Vagina (tissue), 2 donors: ENCODE results near the gene CTDSPL. TPM values are rescaled to one million over a fixed set of nuclear protein-coding genes. Genes with fewer than 3 reads are reported as not detected.
A peak's percentile ranks its signal among the peaks of the same experiment; 100 is the strongest.

ENCODE experiments used
- DNase-seq, 2 donors: peaks; one replicate each; pipeline ENCODE4 v3.0.0-alpha.2; 2017; ENCODE audit errors: extremely low spot score in 2 of 2
- H3K27ac ChIP-seq: fragments of 200-600 bp; sonication (generic); one replicate; pipeline ENCODE4 v1.5.1; 2019
- H3K27me3 ChIP-seq: fragments of 200-600 bp; sonication (generic); one replicate; pipeline ENCODE4 v1.5.1; 2019
- H3K36me3 ChIP-seq, 2 donors: fragments of 200-600 bp; sonication (generic); one replicate each; pipeline ENCODE4 v1.5.1; 2017 to 2019
- H3K4me1 ChIP-seq: fragments of 200-600 bp; sonication (generic); one replicate; pipeline ENCODE4 v1.5.1; 2019
- H3K4me3 ChIP-seq, 2 donors: fragments of 200-600 bp; sonication (generic); 1 replicate in 1 of 2; 2 replicates in 1 of 2; pipeline ENCODE4 v1.5.1; 2016 to 2019
- H3K9me3 ChIP-seq: fragments of 200-600 bp; sonication (generic); one replicate; pipeline ENCODE4 v1.5.1; 2019
- CTCF ChIP-seq, 3 experiments: fragments of 450-650 bp in 2 of 3; fragments of 200-600 bp in 1 of 3; sonication (generic) in 1 of 3; IDR thresholded peaks; one replicate each; pipeline ENCODE4 v1.5.1; 2017 to 2019; ENCODE audit warnings: antibody characterized with exemption in 3 of 3, mild to moderate bottlenecking in 2 of 3, moderate library complexity in 2 of 3
- POLR2A ChIP-seq, 2 donors: fragments of 450-650 bp; IDR thresholded peaks; one replicate each; pipeline ENCODE4 v1.6.1; 2017; ENCODE audit warnings: antibody characterized with exemption in 2 of 2, mild to moderate bottlenecking in 2 of 2, moderate library complexity in 2 of 2
- POLR2AphosphoS5 ChIP-seq, 2 donors: sonication (generic); formaldehyde crosslinking; IDR thresholded peaks; one replicate each; pipeline ENCODE4 v1.9.0; 2017; ENCODE audit warnings: antibody characterized with exemption in 2 of 2, mild to moderate bottlenecking in 2 of 2, low read depth in 1 of 2; ENCODE audit not compliant: insufficient read depth in 1 of 2
- intact Hi-C: fragments of 100-400 bp; cut with DNase I; formaldehyde crosslinking; loops from one replicate; pipeline ENCODE4 v1.15.1; 2023
- total RNA-seq: library from RNA; depleted of rRNA; stranded (reverse); fragments of >200 nt; gene quantifications from one replicate; pipeline ENCODE4 v1.2.3, GENCODE V29; 2016

Gene CTDSPL
- total RNA-seq, 1 donor from 2014 or later, result 28.0 TPM

GRCh38 chr3:37859908-37860199, 1.8 kb upstream of the CTDSPL start:
- no peak for TF ChIP-seq POLR2AphosphoS5 (IDR thresholded peaks at IDR 0.05; ENCODE audit: insufficient read depth in 1 of 2, low read depth in 1 of 2)
- no peak for TF ChIP-seq POLR2A (IDR thresholded peaks at IDR 0.05)
- no peak for TF ChIP-seq CTCF (IDR thresholded peaks at IDR 0.05)
- no peaks in the 10 kb centered on the region for H3K9me3 ChIP-seq
- H3K4me3 ChIP-seq, result peak overlapping the region in 1 of 2 donors; percentile 80

GRCh38 chr3:37862219-37862902, 681 bp downstream of the CTDSPL start:
- Histone ChIP-seq H3K4me3 (peak overlapping the region; percentile 80 to 86), H3K27ac (peak overlapping the region; percentile 83), H3K36me3 (no peaks in the 10 kb centered on the region), H3K4me1 (peaks cover 55% of the 10 kb centered on the region), H3K9me3 (no peaks in the 10 kb centered on the region), H3K27me3 (no peaks in the 10 kb centered on the region)
- no peak for TF ChIP-seq POLR2A (IDR thresholded peaks at IDR 0.05)
- no peak for TF ChIP-seq POLR2AphosphoS5 (IDR thresholded peaks at IDR 0.05; ENCODE audit: insufficient read depth in 1 of 2, low read depth in 1 of 2)
- TF ChIP-seq CTCF (IDR thresholded peaks at IDR 0.05), result no peak
- intact Hi-C loops, result no loop called here
- DNase-seq, result no peak

More at GRCh38 chr3:37859908-37860199, 1.8 kb upstream of the CTDSPL start:
- peaks cover 46% of the 10 kb centered on the region for H3K4me1 ChIP-seq
- DNase-seq, result no peak
- no peaks in the 10 kb centered on the region for H3K27me3 ChIP-seq
- intact Hi-C loops, result loop anchor here (10.0 kb wide), 1 partner anchor 145 kb away; no protein-coding TSS in a partner anchor
- peak overlapping the region; percentile 91 for H3K27ac ChIP-seq
- H3K36me3 ChIP-seq, result no peaks in the 10 kb centered on the region

- peak overlapping the region; percentile 83 for H3K27ac ChIP-seq
- no peaks in the 10 kb centered on the region for H3K27me3 ChIP-seq
- peak overlapping the region; percentile 80 to 86 for H3K4me3 ChIP-seq
- no peak for TF ChIP-seq POLR2A (IDR thresholded peaks at IDR 0.05)
- peak in 1 of 2 donors; percentile 13 for TF ChIP-seq POLR2AphosphoS5 (IDR thresholded peaks at IDR 0.05; ENCODE audit: insufficient read depth in 1 of 2, low read depth in 1 of 2)
- no peak for TF ChIP-seq CTCF (IDR thresholded peaks at IDR 0.05)
- intact Hi-C loops, result no loop called here
- no peaks in the 10 kb centered on the region for H3K36me3 ChIP-seq
- no peaks in the 10 kb centered on the region for H3K9me3 ChIP-seq
- no peak for DNase-seq
- H3K4me1 ChIP-seq, result peaks cover 55% of the 10 kb centered on the region
Observed at GRCh38 chr3:37862903-37863815, 1.5 kb downstream of the CTDSPL start.

- peak overlapping the region; percentile 83 for H3K27ac ChIP-seq
- H3K9me3 ChIP-seq, result no peaks in the 10 kb centered on the region
- intact Hi-C loops, result no loop called here
- TF ChIP-seq CTCF (IDR thresholded peaks at IDR 0.05), result no peak
- TF ChIP-seq POLR2AphosphoS5 (IDR thresholded peaks at IDR 0.05; ENCODE audit: insufficient read depth in 1 of 2, low read depth in 1 of 2), result no peak
- no peak for TF ChIP-seq POLR2A (IDR thresholded peaks at IDR 0.05)
- H3K4me3 ChIP-seq, result peak overlapping the region in 1 of 2 donors; percentile 86
- DNase-seq, result no peak
- H3K4me1 ChIP-seq, result peaks cover 52% of the 10 kb centered on the region
- H3K36me3 ChIP-seq, result no peaks in the 10 kb centered on the region
- no peaks in the 10 kb centered on the region for H3K27me3 ChIP-seq
Observed at GRCh38 chr3:37863949-37864822, 2.5 kb downstream of the CTDSPL start.
